GM12891 (cell line): ENCODE results near the gene C10orf120.

Experiments used
- PAX5 ChIP-seq: IDR thresholded peaks from 2 replicates; pipeline ENCODE4 v1.6.1; 2011; ENCODE audit warnings: low read length, moderate library complexity, mild to moderate bottlenecking; ENCODE audit not compliant: insufficient read depth, severe bottlenecking
- POLR2A ChIP-seq: IDR thresholded peaks from 2 replicates; pipeline ENCODE4 v1.6.1; 2011; ENCODE audit warnings: low read depth, low read length, control low read depth
- POLR2AphosphoS5 ChIP-seq: IDR thresholded peaks from 2 replicates; pipeline ENCODE4 v1.6.1; 2011; ENCODE audit warnings: low read depth, low read length, control low read depth
- POU2F2 ChIP-seq: IDR thresholded peaks from 2 replicates; pipeline ENCODE4 v1.6.1; 2011; ENCODE audit warnings: low read depth, mild to moderate bottlenecking, control low read depth, low read length, moderate library complexity
- SPI1 ChIP-seq: IDR thresholded peaks from 2 replicates; pipeline ENCODE4 v1.6.1; 2011; ENCODE audit warnings: low read depth, low read length, control low read depth
- TAF1 ChIP-seq: IDR thresholded peaks from 2 replicates; pipeline ENCODE4 v1.6.1; 2011; ENCODE audit warnings: low read depth, low read length, control low read depth

DNA sequence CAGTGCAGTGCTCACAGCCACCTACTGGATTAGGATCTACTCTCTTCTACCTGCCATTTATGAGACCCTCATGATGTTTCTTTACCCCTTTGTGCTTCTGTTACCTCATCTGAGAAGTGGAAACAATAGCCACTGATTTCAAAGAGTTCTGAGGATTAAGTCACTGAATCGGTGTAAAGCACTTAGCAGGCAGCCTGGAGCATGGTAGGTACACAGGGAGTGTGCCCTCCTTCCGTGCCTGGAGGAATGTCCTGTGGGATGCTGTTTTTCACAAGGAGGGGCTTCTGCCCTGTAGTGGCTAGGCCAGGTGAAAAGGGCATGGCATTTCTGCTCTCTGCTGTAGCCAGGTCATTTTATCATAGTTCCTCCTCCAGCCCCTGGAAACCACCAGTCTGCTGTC, 44.6 kb upstream of the C10orf120 start:
- TF ChIP-seq POLR2AphosphoS5: no peak
- TF ChIP-seq TAF1: no peak
- no peak for TF ChIP-seq POLR2A
- no peak for TF ChIP-seq PAX5
- no peak for TF ChIP-seq POU2F2
- TF ChIP-seq SPI1: no peak
